ENCODE results near the gene TAAR8. TPM values are rescaled to one million over a fixed set of nuclear protein-coding genes. Genes with fewer than 3 reads are reported as not detected.
A peak's percentile ranks its signal among the peaks of the same experiment; 100 is the strongest.

TAAR8 gene
- total RNA-seq, 2 experiments from 2014 or later = not detected

- ChIA-PET POLR2A (interaction anchor here (1.9 kb wide), 1 partner anchor 304 kb away, joined by 7 read pairs; the partner anchor contains the start of gene RPS12), CTCF (interaction anchor here (0.8 to 2.9 kb wide), 2 partner anchors 27 to 232 kb away, joined by 3 to 21 read pairs; no protein-coding TSS in a partner anchor)
- ATAC-seq (no peak), DNase-seq (no peak)
- Mint-ChIP-seq H3K36me3 (ENCODE audit: low read depth) (peaks cover 3% of the 10 kb centered on the region), H3K27ac (no peak overlapping the region), H3K4me1 (ENCODE audit: low read depth) (peaks cover 35% of the 10 kb centered on the region), H3K27me3 (no peaks in the 10 kb centered on the region), H3K9me3 (no peaks in the 10 kb centered on the region), H3K4me3 (peak overlapping the region; percentile 89)
- intact Hi-C loops (cut with micrococcal nuclease) = no loop called here
- no peak for TF ChIP-seq CTCF (IDR thresholded peaks at IDR 0.05)
Measured at GRCh38 chr6:132511210-132511830, 41.2 kb upstream of the TAAR8 start.

GRCh38 chr6:132511831-132512220 lies 40.6 kb upstream of the TAAR8 start:
- TF ChIP-seq CTCF (IDR thresholded peaks at IDR 0.05) = no peak
- intact Hi-C loops (cut with micrococcal nuclease) = no loop called here
- peaks cover 30% of the 10 kb centered on the region for H3K4me1 Mint-ChIP-seq (ENCODE audit: low read depth)
- DNase-seq = no peak
- ChIA-PET CTCF (interaction anchor here (0.8 to 2.9 kb wide), 3 partner anchors 26 to 232 kb away, joined by 3 to 21 read pairs (median 3); partner anchors contain the start of gene TAAR9), POLR2A (interaction anchor here (1.9 kb wide), 1 partner anchor 304 kb away, joined by 7 read pairs; the partner anchor contains the start of gene RPS12)
- H3K4me3 Mint-ChIP-seq = peak overlapping the region; percentile 89
- H3K27ac Mint-ChIP-seq = no peak overlapping the region
- no peak for ATAC-seq
- peaks cover 3% of the 10 kb centered on the region for H3K36me3 Mint-ChIP-seq (ENCODE audit: low read depth)
- no peaks in the 10 kb centered on the region for H3K9me3 Mint-ChIP-seq
- no peaks in the 10 kb centered on the region for H3K27me3 Mint-ChIP-seq

GRCh38 chr6:132512342-132512637 lies 40.2 kb upstream of the TAAR8 start:
- intact Hi-C loops (cut with micrococcal nuclease) = no loop called here
- TF ChIP-seq CTCF (IDR thresholded peaks at IDR 0.05) = no peak
- no peak overlapping the region for H3K27ac Mint-ChIP-seq
- H3K27me3 Mint-ChIP-seq = peaks cover 1% of the 10 kb centered on the region
- H3K4me1 Mint-ChIP-seq (ENCODE audit: low read depth) = peaks cover 28% of the 10 kb centered on the region
- no peaks in the 10 kb centered on the region for H3K9me3 Mint-ChIP-seq
- peak overlapping the region; percentile 89 for H3K4me3 Mint-ChIP-seq
- no peak for ATAC-seq
- POLR2A ChIA-PET = no interaction called here
- DNase-seq = no peak
- H3K36me3 Mint-ChIP-seq (ENCODE audit: low read depth) = peaks cover 3% of the 10 kb centered on the region
- CTCF ChIA-PET = interaction anchor here (0.8 to 2.9 kb wide), 8 partner anchors 13 to 450 kb away, joined by 3 to 21 read pairs (median 4); partner anchors contain the start of gene TAAR9

- ATAC-seq = peak; percentile 97
- H3K9me3 Mint-ChIP-seq = no peaks in the 10 kb centered on the region
- peaks cover 26% of the 10 kb centered on the region for H3K4me1 Mint-ChIP-seq (ENCODE audit: low read depth)
- ChIA-PET CTCF (interaction anchor here (0.8 to 2.9 kb wide), 11 partner anchors 12 to 450 kb away, joined by 3 to 21 read pairs (median 4); partner anchors contain the start of genes SLC18B1 and TAAR9), POLR2A (interaction anchor here (0.6 to 0.7 kb wide), 3 partner anchors 285 to 1451 kb away, joined by 3 read pairs; partner anchors contain the start of gene SLC18B1)
- peaks cover 1% of the 10 kb centered on the region for H3K27me3 Mint-ChIP-seq
- intact Hi-C loops (cut with micrococcal nuclease) = no loop called here
- peak within 1 kb of the TSS; percentile 87 for H3K27ac Mint-ChIP-seq
- peaks cover 3% of the 10 kb centered on the region for H3K36me3 Mint-ChIP-seq (ENCODE audit: low read depth)
- peak; percentile 86 for DNase-seq
- H3K4me3 Mint-ChIP-seq = peak within 1 kb of the TSS; percentile 89
- no peak for TF ChIP-seq CTCF (IDR thresholded peaks at IDR 0.05)
Measured at GRCh38 chr6:132512638-132513632, 39.5 kb upstream of the TAAR8 start, which contains the start of gene STX7. TSS of gene STX7 (minus strand) at chr6:132513116. CDS start at chr6:132503530, 9,586 bp downstream.

Measured in activated CD8-positive, alpha-beta T cell treated with anti-CD3 and anti-CD28 coated beads for 36 hours (primary cell).